GM10248 (cell line): Measurements from ENCODE around the gene SIRT7.

ENCODE experiments used
- CTCF ChIA-PET: fragments of 300-600 bp; sonication (Branson Sonifier 250); formaldehyde crosslinking; extraction: SDS; loops from one replicate; lab custom pipeline; 2021; ENCODE audit warnings: antibody characterized with exemption; lab: Yijun Ruan, JAX
- POLR2A ChIA-PET: fragments of 350-650 bp; sonication (Branson Sonifier 250); formaldehyde crosslinking; extraction: SDS; loops from one replicate; lab custom pipeline; 2020; ENCODE audit warnings: antibody characterized with exemption; lab: Yijun Ruan, JAX
- DNase-seq: peaks from one replicate; pipeline ENCODE4 v3.0.0; 2012; ENCODE audit errors: extremely low spot score
- TF ChIP-seq, protein P1 (sequence below): IDR thresholded peaks from 2 replicates; pipeline ENCODE4 v1.5.1; 2012; ENCODE audit warnings: mild to moderate bottlenecking, low read depth; ENCODE audit errors: extremely low read depth, missing control alignments, control extremely low read depth

Gene SIRT7

DNA sequence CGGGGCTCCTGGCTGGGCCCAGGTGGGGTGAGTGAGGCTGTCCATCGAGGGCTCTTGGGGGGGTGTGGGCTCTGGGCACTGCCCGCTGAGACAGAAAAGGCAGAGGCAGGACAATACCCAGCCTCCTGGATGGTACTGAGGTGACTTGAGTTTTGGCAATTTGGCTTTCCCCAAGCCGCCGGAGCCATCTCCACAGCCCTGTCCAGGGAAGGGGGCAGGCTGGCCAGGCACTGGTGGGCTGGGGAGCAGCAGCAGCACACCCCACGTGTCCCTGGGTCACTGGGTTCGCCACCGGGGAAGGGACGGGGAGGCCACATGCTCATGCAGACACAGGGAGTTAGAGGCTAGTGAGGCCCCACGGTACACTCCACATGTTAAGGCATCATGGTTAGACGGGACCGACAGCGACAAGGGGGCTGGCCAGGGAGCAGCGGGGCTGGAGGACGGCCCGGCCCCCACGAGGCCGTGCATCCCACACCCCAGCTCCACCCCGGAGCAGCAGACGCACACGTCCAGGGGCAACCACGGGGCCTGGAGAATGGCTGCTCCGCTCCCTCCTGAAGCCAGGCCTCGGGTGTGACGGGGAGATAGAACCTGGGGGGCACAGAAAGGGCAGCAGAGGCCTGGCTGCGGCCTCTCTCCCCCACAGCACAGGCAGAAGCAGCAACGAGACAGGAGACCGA, 49.8 kb downstream of the SIRT7 start:
- CTCF ChIA-PET, result interaction anchor here (2.5 kb wide), 1 partner anchor 9 kb away, joined by 9 read pairs; no protein-coding TSS in a partner anchor
- DNase-seq, result no peak
- POLR2A ChIA-PET, result interaction anchor here (2.5 kb wide), 1 partner anchor 8 kb away, joined by 21 read pairs; the partner anchor contains the start of gene P4HB
- TF ChIP-seq, protein P1, sequence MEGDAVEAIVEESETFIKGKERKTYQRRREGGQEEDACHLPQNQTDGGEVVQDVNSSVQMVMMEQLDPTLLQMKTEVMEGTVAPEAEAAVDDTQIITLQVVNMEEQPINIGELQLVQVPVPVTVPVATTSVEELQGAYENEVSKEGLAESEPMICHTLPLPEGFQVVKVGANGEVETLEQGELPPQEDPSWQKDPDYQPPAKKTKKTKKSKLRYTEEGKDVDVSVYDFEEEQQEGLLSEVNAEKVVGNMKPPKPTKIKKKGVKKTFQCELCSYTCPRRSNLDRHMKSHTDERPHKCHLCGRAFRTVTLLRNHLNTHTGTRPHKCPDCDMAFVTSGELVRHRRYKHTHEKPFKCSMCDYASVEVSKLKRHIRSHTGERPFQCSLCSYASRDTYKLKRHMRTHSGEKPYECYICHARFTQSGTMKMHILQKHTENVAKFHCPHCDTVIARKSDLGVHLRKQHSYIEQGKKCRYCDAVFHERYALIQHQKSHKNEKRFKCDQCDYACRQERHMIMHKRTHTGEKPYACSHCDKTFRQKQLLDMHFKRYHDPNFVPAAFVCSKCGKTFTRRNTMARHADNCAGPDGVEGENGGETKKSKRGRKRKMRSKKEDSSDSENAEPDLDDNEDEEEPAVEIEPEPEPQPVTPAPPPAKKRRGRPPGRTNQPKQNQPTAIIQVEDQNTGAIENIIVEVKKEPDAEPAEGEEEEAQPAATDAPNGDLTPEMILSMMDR, result no peak

DNA sequence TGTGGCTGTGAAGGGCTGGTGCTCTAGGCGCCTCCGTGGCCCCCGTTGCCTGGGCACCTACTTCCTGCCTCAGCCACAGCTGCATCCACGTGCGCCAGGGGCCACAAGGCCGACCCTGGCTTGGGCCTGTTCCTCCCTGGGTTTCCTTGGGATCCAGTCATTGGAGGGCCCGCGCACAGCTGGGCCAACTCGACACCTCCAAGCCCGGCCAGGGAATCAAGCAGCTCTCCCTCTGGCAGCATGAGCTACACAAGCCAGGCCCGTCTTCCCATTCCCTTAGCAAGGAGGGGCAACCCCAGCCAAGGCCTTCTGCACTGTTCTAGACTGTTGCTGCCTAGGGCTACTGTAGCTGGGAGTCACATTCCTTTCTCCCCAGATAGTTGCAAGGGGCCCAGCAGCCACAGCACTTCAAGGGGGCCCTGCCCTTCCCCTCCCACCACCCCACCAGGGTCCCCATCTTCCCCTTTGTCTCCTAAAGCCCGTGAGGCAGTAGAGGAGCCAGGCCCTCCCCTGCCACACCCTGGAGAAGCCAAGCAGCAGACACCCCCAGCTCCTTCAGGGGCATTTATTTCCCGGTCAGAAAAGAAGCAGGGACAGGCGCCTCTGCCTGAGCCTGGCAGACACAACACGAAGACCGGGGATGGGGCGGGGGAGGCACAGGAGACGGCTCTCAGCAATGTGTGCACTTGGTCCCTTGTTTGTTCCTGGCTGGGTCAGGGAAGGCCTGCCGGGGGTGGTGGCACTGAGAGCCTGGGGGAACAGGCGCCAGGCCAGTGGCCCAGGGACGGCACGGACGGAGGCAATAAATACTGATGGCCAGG, 50.6 kb downstream of the SIRT7 start:
- TF ChIP-seq, protein P1, result no peak
- DNase-seq, result no peak
- POLR2A ChIA-PET, result interaction anchor here (0.7 to 1.5 kb wide), 2 partner anchors 18 to 456 kb away, joined by 3 read pairs; no protein-coding TSS in a partner anchor
- CTCF ChIA-PET, result no interaction called here

DNA sequence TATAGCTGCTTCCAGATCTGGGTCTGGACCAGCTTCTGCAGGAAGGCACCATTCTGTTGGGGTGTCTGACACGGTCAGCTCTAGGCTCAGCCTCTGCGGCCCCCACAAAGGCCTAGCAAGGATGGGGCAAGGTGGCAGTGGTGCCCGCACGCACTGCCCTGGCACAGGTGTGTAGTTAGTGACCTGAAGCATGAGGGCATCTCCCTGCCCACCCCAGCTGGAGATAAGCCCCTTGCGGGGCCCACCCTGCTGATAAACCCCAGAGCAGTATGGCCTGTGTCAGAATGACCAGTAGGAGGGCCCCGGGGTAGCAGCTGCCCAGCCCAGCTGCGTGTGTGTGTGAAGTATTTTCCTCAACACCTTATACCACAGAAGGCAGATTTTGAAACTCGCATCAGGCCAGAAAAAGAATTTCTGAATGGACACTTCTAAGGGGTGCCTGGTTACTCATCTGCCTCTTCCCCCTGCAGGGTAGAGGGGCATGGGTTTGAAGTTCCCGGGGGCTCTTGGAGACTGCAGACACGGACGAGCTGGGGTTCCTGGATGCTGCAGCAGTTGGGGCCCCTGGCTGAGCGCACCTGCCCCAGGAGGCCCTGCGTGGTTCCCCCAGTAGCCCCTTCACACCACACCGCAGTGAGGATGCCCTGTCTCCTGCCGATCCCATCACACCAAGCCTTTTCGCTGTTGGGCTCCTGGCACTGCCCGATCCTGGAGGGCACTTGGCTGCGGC, 51.4 kb downstream of the SIRT7 start:
- TF ChIP-seq, protein P1, result no peak
- no peak for DNase-seq
- ChIA-PET POLR2A (interaction anchor here (0.6 to 1.5 kb wide), 4 partner anchors 14 to 457 kb away, joined by 3 to 4 read pairs (median 3); no protein-coding TSS in a partner anchor), CTCF (no interaction called here)

GRCh38 chr17:81865733-81866439, 52.1 kb downstream of the SIRT7 start:
- CTCF ChIA-PET, result no interaction called here
- DNase-seq, result no peak
- POLR2A ChIA-PET, result interaction anchor here (0.6 to 1.5 kb wide), 4 partner anchors 9 to 28 kb away, joined by 3 to 4 read pairs (median 4); no protein-coding TSS in a partner anchor
- TF ChIP-seq, protein P1, result no peak

- TF ChIP-seq, protein P1, result no peak
- ChIA-PET POLR2A (interaction anchor here (0.8 to 1.3 kb wide), 2 partner anchors 9 to 13 kb away, joined by 4 read pairs; no protein-coding TSS in a partner anchor), CTCF (no interaction called here)
- no peak for DNase-seq
Observed at GRCh38 chr17:81865358-81865732, 52.6 kb downstream of the SIRT7 start.
